ENCODE measurements around the gene POR. TPM values are rescaled to one million over a fixed set of nuclear protein-coding genes. Genes with fewer than 3 reads are reported as not detected.
A peak's percentile ranks its signal among the peaks of the same experiment; 100 is the strongest.
"Not testable (repeated sequence)": the region's sequence is repeated elsewhere in the genome, so short reads cannot be mapped to it uniquely, and the experiment has no call there.

POR gene
- total and polyA plus RNA-seq, 5 donors from 2014 or later: 51.3 to 68.0 (median 60.5) TPM

DNA sequence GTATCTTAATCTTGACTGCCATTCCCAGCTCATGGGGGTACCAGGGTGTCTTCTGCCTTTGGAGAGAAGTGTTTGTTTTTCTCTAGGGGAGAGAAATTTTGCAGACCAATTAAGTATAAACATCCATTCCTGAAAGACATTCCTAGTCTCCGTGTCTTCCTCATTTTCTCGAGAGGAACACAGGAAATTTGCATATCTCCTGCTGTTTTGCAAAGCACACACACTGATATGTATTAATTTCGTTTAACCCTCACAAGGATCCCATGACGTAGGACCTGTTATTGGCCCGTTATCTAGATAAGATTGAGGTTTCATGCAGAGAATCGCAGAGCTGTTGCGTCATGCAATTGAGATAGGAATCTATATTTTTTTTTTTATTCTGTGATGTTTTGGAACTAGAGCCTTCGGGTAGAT lies 35.2 kb upstream of the POR start:
- peak overlapping the region; percentile 91 to 98 (median 98) for H3K4me3 Mint-ChIP-seq
- H3K36me3 ChIP-seq (ENCODE audit: control insufficient read depth, insufficient read depth, low read length): peaks cover 39% of the 10 kb centered on the region
- no peaks in the 10 kb centered on the region for H3K27me3 ChIP-seq (ENCODE audit: control insufficient read depth, insufficient read depth, low read length)
- H3K36me3 Mint-ChIP-seq: peaks cover 26% of the 10 kb centered on the region
- peak overlapping the region; percentile 90 to 99 (median 99) for H3K27ac Mint-ChIP-seq
- no peaks in the 10 kb centered on the region for H3K9me3 ChIP-seq (ENCODE audit: control insufficient read depth in 2 of 2, low read length in 2 of 2)
- H3K4me1 ChIP-seq (ENCODE audit: control insufficient read depth, insufficient read depth, low read length, poor library complexity, severe bottlenecking): peaks cover 32% of the 10 kb centered on the region
- H3K9me3 Mint-ChIP-seq: peaks cover 0 to 4% (median 0%) of the 10 kb centered on the region in 7 donors
- peaks cover 10% of the 10 kb centered on the region for H3K27me3 Mint-ChIP-seq
- peaks cover 6 to 53% (median 29%) of the 10 kb centered on the region in 4 donors for H3K4me1 Mint-ChIP-seq
- ATAC-seq (ENCODE audit: low read depth in 2 of 2) (peak; percentile 30 to 32), DNase-seq (peak; percentile 61 to 82 (median 82))
- peak overlapping the region; percentile 95 for H3K27ac ChIP-seq (ENCODE audit: insufficient read depth, low read length, poor library complexity, severe bottlenecking)
- H3K4me3 ChIP-seq (ENCODE audit: low read depth, low read length): peak overlapping the region; percentile 100

DNA sequence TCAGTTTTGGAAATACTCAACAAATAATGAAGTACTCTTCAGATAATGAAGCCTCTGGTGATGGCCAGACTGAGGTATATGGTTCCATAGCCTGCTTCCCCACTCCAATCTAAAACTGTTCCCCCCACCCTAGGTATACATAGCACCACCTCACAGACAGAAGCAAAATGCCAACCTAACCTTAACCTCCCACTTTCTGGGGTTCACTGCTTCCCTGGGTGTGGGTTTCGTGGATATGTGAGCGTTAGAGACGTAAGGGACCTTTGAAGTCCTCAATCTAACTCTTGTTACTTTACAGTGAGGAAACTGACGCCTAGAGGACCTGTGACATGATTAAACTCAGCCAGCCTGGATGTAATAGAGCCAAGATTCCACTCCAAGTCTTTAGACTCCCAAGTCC lies 34.7 kb upstream of the POR start:
- Mint-ChIP-seq H3K27me3 (peaks cover 10% of the 10 kb centered on the region), H3K9me3 (peaks cover 0 to 4% (median 0%) of the 10 kb centered on the region in 7 donors), H3K4me1 (peaks cover 6 to 53% (median 29%) of the 10 kb centered on the region in 4 donors), H3K4me3 (peak overlapping the region; percentile 91 to 98 (median 98)), H3K36me3 (peaks cover 26% of the 10 kb centered on the region), H3K27ac (peak overlapping the region; percentile 90 to 99 (median 99))
- ATAC-seq (ENCODE audit: low read depth in 2 of 2): no peak
- H3K27me3 ChIP-seq (ENCODE audit: control insufficient read depth, insufficient read depth, low read length): no peaks in the 10 kb centered on the region
- peak overlapping the region; percentile 100 for H3K4me3 ChIP-seq (ENCODE audit: low read depth, low read length)
- peak overlapping the region; percentile 95 for H3K27ac ChIP-seq (ENCODE audit: insufficient read depth, low read length, poor library complexity, severe bottlenecking)
- peak in 1 of 3 donors; percentile 14 for DNase-seq
- peaks cover 43% of the 10 kb centered on the region for H3K36me3 ChIP-seq (ENCODE audit: control insufficient read depth, insufficient read depth, low read length)
- H3K4me1 ChIP-seq (ENCODE audit: control insufficient read depth, insufficient read depth, low read length, poor library complexity, severe bottlenecking): peaks cover 32% of the 10 kb centered on the region
- H3K9me3 ChIP-seq (ENCODE audit: control insufficient read depth in 2 of 2, low read length in 2 of 2): no peaks in the 10 kb centered on the region

DNA sequence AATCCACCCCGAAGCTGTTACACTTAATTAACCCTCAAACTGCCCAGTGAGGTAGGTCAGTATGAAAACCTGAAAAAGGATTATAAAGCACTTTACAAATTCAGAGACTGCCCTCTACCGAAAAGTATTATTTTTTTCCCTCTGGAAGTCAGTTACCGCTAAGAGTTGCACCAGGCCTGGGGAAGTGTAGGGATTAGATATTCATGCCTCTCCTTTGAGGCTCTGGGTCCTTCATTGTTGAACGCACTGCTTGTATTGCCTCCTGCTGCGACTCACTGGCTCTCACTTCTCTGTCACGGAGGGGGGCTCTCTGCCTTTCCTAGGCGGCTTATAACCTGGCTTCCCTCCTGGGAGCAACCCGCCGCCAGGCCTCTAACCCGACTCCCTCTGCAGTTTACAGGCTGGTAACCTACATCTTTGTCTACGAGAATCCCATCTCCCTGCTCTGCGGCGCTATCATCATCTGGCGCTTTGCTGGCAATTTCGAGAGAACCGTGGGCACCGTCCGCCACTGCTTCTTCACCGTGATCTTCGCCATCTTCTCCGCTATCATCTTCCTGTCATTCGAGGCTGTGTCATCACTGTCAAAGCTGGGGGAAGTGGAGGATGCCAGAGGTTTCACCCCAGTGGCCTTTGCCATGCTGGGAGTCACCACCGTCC lies 33.4 kb upstream of the POR start:
- H3K4me3 Mint-ChIP-seq: peak overlapping the region in 3 of 4 donors; percentile 16 to 91 (median 87)
- peak overlapping the region in 2 of 3 donors; percentile 63 to 84 for H3K27ac Mint-ChIP-seq
- peaks cover 10% of the 10 kb centered on the region for H3K27me3 Mint-ChIP-seq
- peaks cover 0 to 4% (median 0%) of the 10 kb centered on the region in 7 donors for H3K9me3 Mint-ChIP-seq
- ATAC-seq (ENCODE audit: low read depth in 2 of 2) (no peak), DNase-seq (no peak)
- H3K36me3 Mint-ChIP-seq: peaks cover 31% of the 10 kb centered on the region
- Histone ChIP-seq H3K36me3 (ENCODE audit: control insufficient read depth, insufficient read depth, low read length) (peaks cover 55% of the 10 kb centered on the region), H3K9me3 (ENCODE audit: control insufficient read depth in 2 of 2, low read length in 2 of 2) (no peaks in the 10 kb centered on the region), H3K27me3 (ENCODE audit: control insufficient read depth, insufficient read depth, low read length) (no peaks in the 10 kb centered on the region), H3K4me3 (ENCODE audit: low read depth, low read length) (peak overlapping the region; percentile 18), H3K4me1 (ENCODE audit: control insufficient read depth, insufficient read depth, low read length, poor library complexity, severe bottlenecking) (peaks cover 32% of the 10 kb centered on the region), H3K27ac (ENCODE audit: insufficient read depth, low read length, poor library complexity, severe bottlenecking) (peak overlapping the region; percentile 95)
- H3K4me1 Mint-ChIP-seq: peaks cover 6 to 53% (median 29%) of the 10 kb centered on the region in 4 donors

DNA sequence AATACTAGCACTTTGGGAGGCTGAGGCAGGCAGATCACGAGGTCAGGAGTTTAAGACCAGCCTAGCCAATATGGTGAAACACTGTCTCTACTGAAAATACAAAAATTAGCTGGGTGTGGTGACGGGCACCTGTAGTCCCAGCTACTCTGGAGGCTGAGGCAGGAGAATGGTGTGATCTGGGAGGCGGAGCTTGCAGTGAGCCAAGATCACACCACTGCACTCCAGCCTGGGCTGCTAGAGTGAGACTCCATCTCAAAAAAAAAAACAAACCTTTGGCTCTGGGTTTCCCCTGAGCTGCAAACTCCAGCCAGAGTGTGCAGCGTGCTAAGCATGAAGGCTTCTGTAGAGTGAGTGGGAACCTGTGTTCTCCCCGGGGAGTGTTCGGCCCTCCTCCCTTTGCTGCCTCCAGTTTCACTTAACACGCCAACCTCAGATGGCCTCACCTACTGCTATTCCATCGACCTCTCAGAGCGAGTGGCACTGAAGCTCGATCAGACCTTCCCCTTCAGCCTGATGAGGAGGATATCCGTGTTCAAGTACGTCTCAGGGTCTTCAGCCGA lies 31.6 kb upstream of the POR start:
- Mint-ChIP-seq H3K4me3 (peak overlapping the region in 1 of 4 donors; percentile 46), H3K36me3 (peaks cover 35% of the 10 kb centered on the region), H3K4me1 (peaks cover under 1 to 47% (median 27%) of the 10 kb centered on the region in 4 donors)
- H3K4me1 ChIP-seq (ENCODE audit: control insufficient read depth, insufficient read depth, low read length, poor library complexity, severe bottlenecking): peaks cover 26% of the 10 kb centered on the region
- H3K27me3 ChIP-seq (ENCODE audit: control insufficient read depth, insufficient read depth, low read length); H3K4me3 ChIP-seq (ENCODE audit: low read depth, low read length); ATAC-seq (ENCODE audit: low read depth in 2 of 2); H3K27ac ChIP-seq (ENCODE audit: insufficient read depth, low read length, poor library complexity, severe bottlenecking); H3K9me3 ChIP-seq (ENCODE audit: control insufficient read depth in 2 of 2, low read length in 2 of 2); H3K27ac Mint-ChIP-seq; DNase-seq; H3K27me3 Mint-ChIP-seq; H3K9me3 Mint-ChIP-seq: not testable (repeated sequence)
- peaks cover 70% of the 10 kb centered on the region for H3K36me3 ChIP-seq (ENCODE audit: control insufficient read depth, insufficient read depth, low read length)

DNA sequence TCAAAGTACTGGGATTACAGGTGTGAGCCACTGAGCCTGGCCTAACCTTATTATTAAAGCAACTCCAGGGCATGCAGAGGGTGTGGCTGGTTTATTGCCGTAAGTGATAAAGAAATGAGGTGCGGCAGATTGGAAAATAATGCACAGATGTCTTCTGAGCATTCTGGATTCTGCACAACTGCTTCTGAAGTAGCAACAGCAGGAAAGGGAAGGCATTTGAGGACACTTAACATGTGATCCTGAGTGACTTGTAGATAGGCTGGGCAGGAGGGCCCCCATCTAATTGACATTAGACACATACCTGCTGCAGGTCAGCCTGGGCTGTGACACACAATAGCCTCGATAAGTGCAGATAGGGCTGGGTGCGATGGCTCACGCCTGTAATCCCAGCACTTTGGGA lies 30.5 kb upstream of the POR start:
- Histone ChIP-seq H3K27me3 (ENCODE audit: control insufficient read depth, insufficient read depth, low read length) (no peaks in the 10 kb centered on the region), H3K4me1 (ENCODE audit: control insufficient read depth, insufficient read depth, low read length, poor library complexity, severe bottlenecking) (peaks cover 22% of the 10 kb centered on the region), H3K4me3 (ENCODE audit: low read depth, low read length) (no peak overlapping the region), H3K9me3 (ENCODE audit: control insufficient read depth in 2 of 2, low read length in 2 of 2) (no peaks in the 10 kb centered on the region), H3K36me3 (ENCODE audit: control insufficient read depth, insufficient read depth, low read length) (peaks cover 79% of the 10 kb centered on the region), H3K27ac (ENCODE audit: insufficient read depth, low read length, poor library complexity, severe bottlenecking) (no peak overlapping the region)
- Mint-ChIP-seq H3K27ac (no peak overlapping the region), H3K4me3 (no peak overlapping the region), H3K9me3 (peaks cover 0 to 4% (median 0%) of the 10 kb centered on the region in 7 donors), H3K27me3 (peaks cover 4% of the 10 kb centered on the region), H3K36me3 (peaks cover 42% of the 10 kb centered on the region), H3K4me1 (peaks cover 0 to 46% (median 24%) of the 10 kb centered on the region in 4 donors)
- ATAC-seq (ENCODE audit: low read depth in 2 of 2) (no peak), DNase-seq (no peak)

DNA sequence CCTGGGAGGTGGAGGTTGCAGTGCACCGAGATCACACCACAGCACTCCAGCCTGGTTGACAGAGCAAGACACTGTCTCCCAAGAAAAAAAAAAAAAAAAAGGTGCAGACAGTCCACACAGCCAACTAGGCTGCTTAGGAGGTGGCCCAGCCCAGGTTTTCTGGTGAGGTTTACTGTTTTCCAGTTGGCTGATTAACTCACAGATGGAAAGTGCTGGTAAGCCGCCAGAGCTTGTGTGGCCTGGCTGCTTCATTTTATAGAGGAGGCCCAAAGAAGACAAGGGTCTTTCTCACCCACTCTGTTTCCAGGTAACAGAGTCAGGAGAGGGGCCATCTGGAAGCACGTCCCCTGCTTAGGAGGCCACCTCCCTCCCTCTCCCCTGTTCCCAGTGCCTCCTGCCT lies 29.9 kb upstream of the POR start:
- H3K27me3 Mint-ChIP-seq: no peaks in the 10 kb centered on the region
- Histone ChIP-seq H3K4me1 (ENCODE audit: control insufficient read depth, insufficient read depth, low read length, poor library complexity, severe bottlenecking) (peaks cover 17% of the 10 kb centered on the region), H3K27me3 (ENCODE audit: control insufficient read depth, insufficient read depth, low read length) (no peaks in the 10 kb centered on the region), H3K9me3 (ENCODE audit: control insufficient read depth in 2 of 2, low read length in 2 of 2) (no peaks in the 10 kb centered on the region), H3K27ac (ENCODE audit: insufficient read depth, low read length, poor library complexity, severe bottlenecking) (no peak overlapping the region), H3K4me3 (ENCODE audit: low read depth, low read length) (no peak overlapping the region), H3K36me3 (ENCODE audit: control insufficient read depth, insufficient read depth, low read length) (peaks cover 80% of the 10 kb centered on the region)
- no peak overlapping the region for H3K4me3 Mint-ChIP-seq
- no peaks in the 10 kb centered on the region for H3K9me3 Mint-ChIP-seq
- no peak overlapping the region for H3K27ac Mint-ChIP-seq
- DNase-seq (no peak), ATAC-seq (ENCODE audit: low read depth in 2 of 2) (no peak)
- H3K36me3 Mint-ChIP-seq: peaks cover 42% of the 10 kb centered on the region
- H3K4me1 Mint-ChIP-seq: peaks cover 0 to 40% (median 21%) of the 10 kb centered on the region in 4 donors

DNA sequence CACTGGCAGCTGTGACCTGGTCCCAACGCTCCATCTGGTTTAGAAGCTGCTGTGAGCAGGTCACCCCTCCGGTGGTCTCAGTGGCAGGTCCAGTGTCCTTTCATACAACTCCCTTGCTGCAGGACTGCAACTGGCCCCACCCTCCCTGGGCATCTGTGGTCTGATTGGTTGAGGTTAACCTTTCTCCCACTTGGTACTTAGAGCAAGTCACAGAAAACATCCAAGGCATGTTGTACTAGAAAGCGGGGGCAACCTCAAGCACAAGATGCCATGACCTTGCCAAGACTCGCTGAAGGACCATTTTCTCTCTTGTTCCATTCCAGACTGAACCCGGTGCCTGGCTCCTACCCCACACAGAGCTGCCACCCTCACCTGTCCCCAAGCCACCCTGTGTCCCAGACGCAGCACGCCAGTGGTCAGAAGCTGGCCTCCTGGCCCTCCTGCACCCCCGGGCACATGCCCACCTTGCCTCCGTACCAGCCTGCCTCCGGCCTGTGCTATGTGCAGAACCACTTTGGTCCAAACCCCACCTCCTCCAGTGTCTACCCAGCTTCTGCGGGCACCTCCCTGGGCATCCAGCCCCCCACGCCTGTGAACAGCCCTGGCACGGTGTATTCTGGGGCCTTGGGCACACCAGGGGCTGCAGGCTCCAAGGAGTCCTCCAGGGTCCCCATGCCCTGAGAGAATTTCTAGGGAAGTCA lies 27.1 kb upstream of the POR start:
- peaks cover 60% of the 10 kb centered on the region for H3K36me3 ChIP-seq (ENCODE audit: control insufficient read depth, insufficient read depth, low read length)
- H3K27ac ChIP-seq (ENCODE audit: insufficient read depth, low read length, poor library complexity, severe bottlenecking): no peak overlapping the region
- Mint-ChIP-seq H3K4me3 (peak overlapping the region in 2 of 4 donors; percentile 48 to 60), H3K36me3 (peaks cover 25% of the 10 kb centered on the region), H3K4me1 (peaks cover 0 to 15% (median 9%) of the 10 kb centered on the region in 4 donors), H3K9me3 (no peaks in the 10 kb centered on the region), H3K27ac (peak overlapping the region in 1 of 3 donors; percentile 51), H3K27me3 (no peaks in the 10 kb centered on the region)
- ATAC-seq (ENCODE audit: low read depth in 2 of 2) (no peak), DNase-seq (no peak)
- H3K9me3 ChIP-seq (ENCODE audit: control insufficient read depth in 2 of 2, low read length in 2 of 2): no peaks in the 10 kb centered on the region
- H3K4me3 ChIP-seq (ENCODE audit: low read depth, low read length): no peak overlapping the region
- H3K4me1 ChIP-seq (ENCODE audit: control insufficient read depth, insufficient read depth, low read length, poor library complexity, severe bottlenecking): peaks cover 3% of the 10 kb centered on the region
- no peaks in the 10 kb centered on the region for H3K27me3 ChIP-seq (ENCODE audit: control insufficient read depth, insufficient read depth, low read length)
